ENCODE measurements around the gene SESN3. TPM values are rescaled to one million over a fixed set of nuclear protein-coding genes. Genes with fewer than 3 reads are reported as not detected.

Gene SESN3
- polyA plus RNA-seq, 1 of the 3 experiments (the other 2 are of a cell fraction): 1.7 TPM

DNA sequence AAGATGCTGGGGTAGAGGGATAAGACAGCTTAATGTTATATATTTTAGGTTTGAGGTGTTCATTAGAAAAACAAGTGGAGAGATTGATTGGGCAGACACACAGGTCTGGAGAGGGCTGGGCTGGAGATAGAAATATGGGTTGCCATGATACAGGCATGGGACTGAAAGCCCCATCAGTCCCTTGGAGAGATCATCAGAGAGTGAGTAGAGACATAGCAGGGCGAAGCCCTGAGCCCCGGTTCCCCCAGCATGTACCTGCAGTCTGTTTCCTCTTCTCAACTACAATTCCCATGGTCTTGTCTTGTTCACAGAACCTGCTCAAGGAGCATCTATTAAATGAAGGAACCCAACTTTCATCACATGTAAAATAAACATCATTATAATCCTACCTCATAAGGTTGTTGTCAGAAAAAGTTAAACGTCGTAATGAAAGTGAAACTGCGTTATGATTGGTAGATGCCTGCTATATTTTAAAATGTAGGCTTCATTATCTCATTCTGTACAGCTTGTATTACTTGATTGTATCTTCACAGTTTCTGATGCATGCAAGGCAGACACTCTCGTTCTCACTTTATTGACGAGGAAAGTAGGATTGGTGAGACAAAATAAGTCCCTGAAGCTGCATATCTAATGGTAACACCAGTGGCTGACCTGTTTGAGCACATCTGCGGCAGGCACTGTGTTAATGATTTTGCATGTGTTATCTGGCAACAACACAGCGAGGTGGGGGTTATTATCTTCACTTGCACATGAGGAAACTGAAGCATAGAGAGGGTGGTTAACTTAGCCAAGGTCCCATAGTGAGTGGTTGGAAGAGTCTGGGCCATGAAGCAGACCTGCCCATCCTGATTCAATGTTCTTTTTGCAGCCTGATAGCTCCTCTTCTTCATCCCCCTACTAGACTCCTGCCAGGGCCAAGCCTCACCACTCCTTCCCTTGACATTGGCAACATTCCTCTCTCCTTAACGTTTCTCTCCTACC lies 77.8 kb downstream of the SESN3 start:
- ChIA-PET POLR2A (no interaction called here), CTCF (interaction anchor here (0.8 to 9.4 kb wide), 11 partner anchors 11 to 683 kb away, joined by 3 to 159 read pairs (median 5); no protein-coding TSS in a partner anchor)
- Histone ChIP-seq H3K4me1 (ENCODE audit: control insufficient read depth in 1 of 2, insufficient read depth in 2 of 2, low read depth in 1 of 2, low read length in 1 of 2) (peaks cover 10 to 14% of the 10 kb centered on the region in 2 experiments), H3K36me3 (replicated peaks in 1 of 2; ENCODE audit: control insufficient read depth in 1 of 2, insufficient read depth in 2 of 2, low read length in 1 of 2) (no peaks in the 10 kb centered on the region), H3K79me2 (ENCODE audit: insufficient read depth) (no peaks in the 10 kb centered on the region), H3K27ac (ENCODE audit: low read depth in 2 of 2, low read length in 1 of 2) (no peak overlapping the region), H3K27me3 (ENCODE audit: insufficient read depth) (no peaks in the 10 kb centered on the region), H4K20me1 (ENCODE audit: insufficient read depth) (no peaks in the 10 kb centered on the region), H3K4me3 (ENCODE audit: low read depth in 2 of 2, low read length in 1 of 2) (no peak overlapping the region), H3K9ac (no peak overlapping the region), H3F3A (replicated peaks; ENCODE audit: insufficient read depth) (peaks cover 8% of the 10 kb centered on the region), H3K9me3 (no peaks in the 10 kb centered on the region), H3K4me2 (no peak overlapping the region), H2AFZ (ENCODE audit: low read depth) (no peak overlapping the region), H3K9me2 (no peaks in the 10 kb centered on the region)
- no peak for DNase-seq
- WGBS (ENCODE audit: low lambda C conversion rate): 66% methylated on average over 10 of the region's 10 CpGs
- TF ChIP-seq RCOR1 (IDR thresholded peaks at IDR 0.05; ENCODE audit: low read length) (no peak), YY1 (IDR thresholded peaks at IDR 0.05; ENCODE audit: low read depth) (no peak), FOSL2 (IDR thresholded peaks at IDR 0.05; ENCODE audit: borderline replicate concordance, low read depth) (no peak), ELF1 (IDR thresholded peaks at IDR 0.05) (no peak)
- TF ChIP-seq, protein P1, sequence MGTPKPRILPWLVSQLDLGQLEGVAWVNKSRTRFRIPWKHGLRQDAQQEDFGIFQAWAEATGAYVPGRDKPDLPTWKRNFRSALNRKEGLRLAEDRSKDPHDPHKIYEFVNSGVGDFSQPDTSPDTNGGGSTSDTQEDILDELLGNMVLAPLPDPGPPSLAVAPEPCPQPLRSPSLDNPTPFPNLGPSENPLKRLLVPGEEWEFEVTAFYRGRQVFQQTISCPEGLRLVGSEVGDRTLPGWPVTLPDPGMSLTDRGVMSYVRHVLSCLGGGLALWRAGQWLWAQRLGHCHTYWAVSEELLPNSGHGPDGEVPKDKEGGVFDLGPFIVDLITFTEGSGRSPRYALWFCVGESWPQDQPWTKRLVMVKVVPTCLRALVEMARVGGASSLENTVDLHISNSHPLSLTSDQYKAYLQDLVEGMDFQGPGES (IDR thresholded peaks at IDR 0.05; ENCODE audit: low read depth, low read length): no peak

DNA sequence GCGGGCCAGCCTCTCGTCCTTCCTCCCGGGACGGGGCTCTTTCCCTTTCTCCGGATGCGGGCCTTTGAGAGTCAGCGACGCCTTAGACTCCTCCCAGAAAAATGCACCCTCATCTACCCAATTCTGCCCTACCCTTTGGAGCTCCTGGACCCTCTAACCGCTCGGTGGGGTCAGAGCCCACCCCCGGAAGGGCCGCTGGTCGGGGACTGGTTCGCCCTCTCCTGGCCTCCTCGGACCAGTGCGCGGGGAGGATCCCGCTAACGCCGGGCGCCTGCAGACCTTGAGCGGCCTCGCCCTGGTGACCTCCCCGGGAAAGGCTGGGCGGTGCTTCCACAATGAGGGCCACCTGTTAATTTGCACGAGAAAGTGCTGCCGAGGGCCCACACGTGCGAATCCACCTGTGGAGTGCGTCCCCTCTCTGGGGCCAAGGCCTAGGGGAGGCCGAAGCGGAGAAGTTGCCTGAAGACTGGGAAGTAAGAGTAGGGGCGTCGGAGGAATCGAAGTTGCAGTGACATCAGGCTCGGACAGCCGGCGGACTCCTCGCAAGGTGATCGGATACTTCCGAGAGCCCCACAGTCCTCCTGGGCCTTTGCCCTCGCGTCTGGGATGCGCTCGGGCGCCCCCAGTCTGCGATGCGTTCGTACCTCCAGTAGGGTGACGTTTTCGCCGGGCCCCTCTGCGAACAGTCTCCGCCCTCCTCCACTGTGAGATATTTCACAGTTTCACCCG lies 79.9 kb downstream of the SESN3 start:
- Histone ChIP-seq H2AFZ (ENCODE audit: low read depth) (no peak overlapping the region), H3K79me2 (ENCODE audit: insufficient read depth) (no peaks in the 10 kb centered on the region), H3K9me3 (no peaks in the 10 kb centered on the region), H3K4me2 (no peak overlapping the region), H3K4me1 (ENCODE audit: control insufficient read depth in 1 of 2, insufficient read depth in 2 of 2, low read depth in 1 of 2, low read length in 1 of 2) (peaks cover 24 to 27% of the 10 kb centered on the region in 2 experiments), H3K27me3 (ENCODE audit: insufficient read depth) (no peaks in the 10 kb centered on the region), H3K27ac (ENCODE audit: low read depth in 2 of 2, low read length in 1 of 2) (no peak overlapping the region), H4K20me1 (ENCODE audit: insufficient read depth) (no peaks in the 10 kb centered on the region), H3K9ac (no peak overlapping the region), H3K4me3 (ENCODE audit: low read depth in 2 of 2, low read length in 1 of 2) (no peak overlapping the region; a peak in 1 of 4 replicates), H3K36me3 (replicated peaks in 1 of 2; ENCODE audit: control insufficient read depth in 1 of 2, insufficient read depth in 2 of 2, low read length in 1 of 2) (no peaks in the 10 kb centered on the region), H3F3A (replicated peaks; ENCODE audit: insufficient read depth) (peaks cover 20% of the 10 kb centered on the region), H3K9me2 (no peaks in the 10 kb centered on the region)
- DNase-seq: peak; percentile 78
- TF ChIP-seq, protein P2, sequence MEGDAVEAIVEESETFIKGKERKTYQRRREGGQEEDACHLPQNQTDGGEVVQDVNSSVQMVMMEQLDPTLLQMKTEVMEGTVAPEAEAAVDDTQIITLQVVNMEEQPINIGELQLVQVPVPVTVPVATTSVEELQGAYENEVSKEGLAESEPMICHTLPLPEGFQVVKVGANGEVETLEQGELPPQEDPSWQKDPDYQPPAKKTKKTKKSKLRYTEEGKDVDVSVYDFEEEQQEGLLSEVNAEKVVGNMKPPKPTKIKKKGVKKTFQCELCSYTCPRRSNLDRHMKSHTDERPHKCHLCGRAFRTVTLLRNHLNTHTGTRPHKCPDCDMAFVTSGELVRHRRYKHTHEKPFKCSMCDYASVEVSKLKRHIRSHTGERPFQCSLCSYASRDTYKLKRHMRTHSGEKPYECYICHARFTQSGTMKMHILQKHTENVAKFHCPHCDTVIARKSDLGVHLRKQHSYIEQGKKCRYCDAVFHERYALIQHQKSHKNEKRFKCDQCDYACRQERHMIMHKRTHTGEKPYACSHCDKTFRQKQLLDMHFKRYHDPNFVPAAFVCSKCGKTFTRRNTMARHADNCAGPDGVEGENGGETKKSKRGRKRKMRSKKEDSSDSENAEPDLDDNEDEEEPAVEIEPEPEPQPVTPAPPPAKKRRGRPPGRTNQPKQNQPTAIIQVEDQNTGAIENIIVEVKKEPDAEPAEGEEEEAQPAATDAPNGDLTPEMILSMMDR (IDR thresholded peaks at IDR 0.05): peak; percentile 58
- peak; percentile 66; the same call in 1 of the 2 replicates for TF ChIP-seq SMC3 (IDR thresholded peaks at IDR 0.05; ENCODE audit: low read depth, low read length)
- TF ChIP-seq JUND (IDR thresholded peaks at IDR 0.05): no peak
- TF ChIP-seq RCOR1 (IDR thresholded peaks at IDR 0.05; ENCODE audit: low read length): no peak
- ChIA-PET CTCF (interaction anchor here (0.8 to 9.1 kb wide), 11 partner anchors 9 to 611 kb away, joined by 3 to 112 read pairs (median 4); partner anchors contain the start of gene ENDOD1), POLR2A (no interaction called here)
- 79% methylated on average over 45 of the region's 55 CpGs for WGBS (ENCODE audit: low lambda C conversion rate)

All from SK-N-SH (cell line).